CD4-positive, alpha-beta T cell treated with Interleukin-6 for 4 hours (primary cell): ENCODE results near the gene NEUROG1.
A peak's percentile ranks its signal among the peaks of the same experiment; 100 is the strongest.

Experiments
- DNase-seq: peaks from one replicate; pipeline ENCODE4 v3.0.0-alpha.2; 2020; ENCODE audit warnings: mixed read lengths

The NEUROG1 gene, protein sequence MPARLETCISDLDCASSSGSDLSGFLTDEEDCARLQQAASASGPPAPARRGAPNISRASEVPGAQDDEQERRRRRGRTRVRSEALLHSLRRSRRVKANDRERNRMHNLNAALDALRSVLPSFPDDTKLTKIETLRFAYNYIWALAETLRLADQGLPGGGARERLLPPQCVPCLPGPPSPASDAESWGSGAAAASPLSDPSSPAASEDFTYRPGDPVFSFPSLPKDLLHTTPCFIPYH

GRCh38 chr5:135535820-135536801 is at the start of gene NEUROG1:
NEUROG1 (minus strand) TSS chr5:135535964; CDS start chr5:135535690, 274 bp downstream.
- DNase-seq, result no peak

DNA sequence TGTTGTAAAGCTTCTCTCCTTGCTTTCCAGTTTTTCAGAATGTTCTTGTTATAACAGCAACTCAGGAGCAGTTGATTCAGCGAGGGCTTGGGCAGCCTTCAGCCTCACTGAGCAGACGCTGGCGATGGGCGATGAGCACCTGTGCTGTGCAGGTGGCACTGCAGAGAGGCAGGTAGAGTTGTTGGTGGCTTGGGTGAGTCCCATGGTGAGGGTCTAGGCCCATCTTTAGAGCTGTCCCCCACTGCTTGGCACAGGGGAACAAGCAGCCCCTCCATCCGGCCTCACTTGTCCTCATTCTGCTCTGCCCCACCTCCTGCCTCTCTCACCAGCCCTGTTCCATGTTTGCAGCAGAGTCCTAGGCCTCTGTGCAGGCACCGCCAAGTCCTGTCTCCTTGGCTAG is 49.2 kb upstream of the NEUROG1 start:
- DNase-seq, result no peak

- no peak for DNase-seq
Measured at GRCh38 chr5:135584276-135584675, 48.5 kb upstream of the NEUROG1 start.

- DNase-seq, result no peak
Measured at GRCh38 chr5:135582099-135582781, 46.5 kb upstream of the NEUROG1 start.

- no peak for DNase-seq
Measured at GRCh38 chr5:135578685-135579341, 43.0 kb upstream of the NEUROG1 start, which contains the start of gene CXCL14. CXCL14 (minus strand) TSS chr5:135578991; CDS start chr5:135578778, 213 bp downstream.

GRCh38 chr5:135578305-135578684 is 42.5 kb upstream of the NEUROG1 start:
- no peak for DNase-seq

DNA sequence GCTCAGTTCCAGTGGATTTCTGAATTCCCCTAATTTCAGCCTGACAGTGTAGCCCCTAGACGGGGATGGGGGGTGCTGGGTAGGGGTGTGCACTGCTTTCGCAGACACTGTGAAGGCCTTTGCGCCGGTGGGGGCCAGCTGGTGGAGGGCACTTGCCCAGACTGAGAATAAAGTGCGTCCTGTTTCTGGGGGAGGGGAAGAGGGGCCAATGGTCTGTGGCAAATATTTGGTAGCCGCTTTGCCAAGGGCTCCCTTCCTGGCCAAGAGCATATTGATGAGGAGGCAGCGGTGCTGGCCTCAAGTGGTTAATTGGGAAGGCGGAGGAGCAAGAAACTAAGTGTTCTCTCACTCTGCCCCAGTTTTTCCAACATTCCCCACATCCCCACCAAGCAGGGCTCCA is 41.7 kb upstream of the NEUROG1 start:
- DNase-seq, result no peak

GRCh38 chr5:135576075-135576599 is 40.4 kb upstream of the NEUROG1 start:
- DNase-seq, result no peak

DNA sequence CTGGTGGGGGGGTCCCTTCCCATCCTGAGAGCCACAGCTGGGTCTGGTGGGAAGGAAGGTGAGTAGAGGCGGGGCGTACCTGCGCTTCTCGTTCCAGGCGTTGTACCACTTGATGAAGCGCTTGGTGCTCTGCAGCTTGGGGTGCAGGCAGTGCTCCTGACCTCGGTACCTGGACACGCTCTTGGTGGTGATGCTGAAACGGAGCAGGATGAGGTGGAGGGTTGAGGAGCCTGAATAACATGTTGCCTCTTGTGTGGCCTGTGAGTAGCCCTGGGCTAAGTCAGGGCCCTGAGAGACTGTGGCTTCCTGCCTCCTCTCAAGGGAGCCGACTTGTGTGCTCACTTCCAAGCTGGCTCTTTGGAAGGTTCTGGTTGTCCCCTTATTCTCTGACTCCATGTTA is 38.7 kb upstream of the NEUROG1 start:
- no peak for DNase-seq

GRCh38 chr5:135571902-135572301 is 36.1 kb upstream of the NEUROG1 start:
- no peak for DNase-seq

GRCh38 chr5:135571066-135571609 is 35.4 kb upstream of the NEUROG1 start:
- DNase-seq, result no peak

- no peak for DNase-seq
Measured at GRCh38 chr5:135570453-135570764, 34.6 kb upstream of the NEUROG1 start.

DNA sequence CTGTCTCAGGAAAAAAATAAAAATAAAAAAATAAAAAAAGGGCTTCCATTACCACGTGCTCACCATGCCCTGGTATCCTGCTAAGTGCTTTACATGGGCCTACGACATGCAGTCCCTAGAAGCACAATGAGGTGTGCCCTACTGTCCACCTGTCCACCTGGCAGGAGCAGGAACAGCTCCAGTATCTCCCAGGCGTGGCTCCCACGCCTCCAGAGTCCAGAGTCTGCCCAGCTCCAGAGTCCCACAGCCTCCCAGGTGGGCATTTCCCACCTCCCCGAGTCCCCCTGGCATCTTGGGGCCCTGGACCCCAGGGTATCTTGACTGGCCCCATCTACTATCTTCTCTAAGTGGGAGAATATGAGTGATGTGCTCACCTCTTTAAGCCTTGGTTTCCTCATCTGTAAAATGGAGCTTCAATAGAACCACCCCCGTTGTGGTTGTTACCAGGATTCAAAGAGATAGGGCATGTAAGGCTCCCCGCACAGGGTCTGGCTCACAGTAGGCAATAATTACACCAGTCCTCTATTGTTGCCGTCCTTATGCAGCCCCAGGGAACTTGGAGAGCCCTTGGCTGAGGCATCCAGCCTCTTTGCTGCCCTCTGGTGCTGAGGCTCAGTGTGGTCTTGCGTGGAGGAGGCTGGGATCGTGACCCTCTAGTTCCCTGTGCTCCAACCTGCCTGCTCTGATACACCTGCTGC is 34.1 kb upstream of the NEUROG1 start:
- DNase-seq, result no peak

DNA sequence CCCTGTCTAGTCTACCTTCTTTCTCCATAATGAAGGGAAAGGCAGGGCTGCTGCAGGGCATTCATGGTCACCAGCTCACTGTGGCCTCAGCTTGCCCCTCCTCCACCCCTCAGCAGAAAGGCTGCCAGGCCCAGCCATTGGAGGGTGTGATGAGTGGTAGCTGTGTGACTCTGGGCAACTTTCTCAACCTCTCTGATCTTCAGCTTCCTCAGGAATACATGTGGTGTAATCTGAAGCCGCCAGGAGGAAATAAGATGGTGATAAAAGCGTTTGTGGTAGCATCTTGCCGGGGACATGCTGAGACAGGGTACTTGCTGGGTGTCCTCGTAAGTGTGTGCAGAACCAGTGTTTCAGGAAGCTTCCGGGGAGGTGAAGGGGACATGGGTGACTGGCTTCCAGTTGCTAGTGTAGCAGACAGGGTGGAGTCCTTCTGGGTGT is 33.2 kb upstream of the NEUROG1 start:
- DNase-seq, result no peak

DNA sequence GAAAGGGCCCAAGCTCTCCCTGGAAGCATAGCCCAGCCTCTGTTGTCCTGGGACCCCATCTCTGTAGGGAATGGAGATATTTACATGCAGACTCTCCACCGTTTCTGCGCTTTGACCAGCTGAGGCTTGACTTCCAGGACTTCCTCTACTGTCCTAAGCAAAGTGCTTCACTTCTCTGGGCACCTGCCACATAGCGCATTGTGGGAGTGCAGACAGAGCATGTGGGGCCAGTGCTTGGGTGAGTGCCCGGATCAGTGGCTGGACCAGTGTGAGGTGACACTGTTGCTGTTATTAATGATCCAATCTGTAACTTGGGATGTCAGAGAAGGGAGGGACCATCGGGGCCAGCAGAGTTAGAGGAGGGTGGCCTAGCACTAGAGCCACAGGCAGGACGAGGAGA is 32.5 kb upstream of the NEUROG1 start:
- DNase-seq, result no peak

DNA sequence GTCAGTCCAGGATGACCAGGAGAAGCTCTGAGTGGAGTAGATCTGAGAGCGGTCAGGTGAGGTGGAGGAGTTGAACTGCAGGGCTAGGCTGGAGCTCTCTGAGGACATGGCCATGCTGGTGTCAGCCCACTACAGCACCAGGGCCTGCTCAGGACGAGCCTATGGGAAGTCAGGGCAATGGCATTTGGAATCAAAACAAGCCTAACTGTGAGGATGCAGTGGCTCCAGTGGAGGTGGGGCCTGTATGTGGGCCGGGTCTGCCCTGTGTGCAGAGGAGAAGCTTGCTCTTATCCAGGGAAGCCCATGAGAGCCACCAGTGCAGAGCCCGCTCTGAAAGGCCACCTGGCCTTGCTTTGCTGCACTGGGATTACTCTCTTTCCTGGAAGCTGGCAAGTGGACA is 31.9 kb upstream of the NEUROG1 start:
- no peak for DNase-seq

- no peak for DNase-seq
Measured at GRCh38 chr5:135566422-135567400, 30.9 kb upstream of the NEUROG1 start.

DNA sequence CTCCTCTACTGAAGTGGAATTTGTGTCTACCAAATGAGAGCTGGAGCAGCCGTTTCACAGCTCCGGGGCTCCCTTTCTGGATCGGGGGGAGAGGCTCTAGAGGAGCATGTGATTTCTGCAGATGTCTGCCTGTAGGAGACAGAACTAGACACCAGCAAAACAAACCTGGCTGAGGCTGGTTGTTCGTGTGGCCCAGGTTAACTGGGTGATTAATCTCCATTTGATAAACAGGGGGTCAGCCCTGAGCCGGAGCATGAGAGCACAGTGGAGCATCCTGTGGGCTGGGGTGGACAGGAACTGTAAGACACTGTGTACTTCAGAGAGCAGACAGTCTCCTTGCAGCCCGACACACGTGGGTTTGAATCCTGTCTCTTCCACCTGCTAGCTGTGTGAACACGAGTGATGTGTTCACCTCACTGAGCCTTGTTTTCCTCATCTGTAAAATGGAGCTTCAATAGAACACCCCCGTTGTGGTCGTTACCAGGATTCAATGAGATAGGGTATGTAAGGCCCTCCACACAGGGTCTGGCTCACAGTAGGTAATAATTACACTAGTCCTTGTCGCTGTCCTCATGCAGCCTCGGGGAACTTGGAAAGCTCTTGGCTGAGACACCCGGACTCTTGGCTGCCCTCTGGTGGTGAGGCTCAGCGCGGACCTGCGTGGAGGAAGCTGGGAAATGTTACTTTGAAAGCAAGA is 30.1 kb upstream of the NEUROG1 start:
- DNase-seq, result peak; percentile 68

DNA sequence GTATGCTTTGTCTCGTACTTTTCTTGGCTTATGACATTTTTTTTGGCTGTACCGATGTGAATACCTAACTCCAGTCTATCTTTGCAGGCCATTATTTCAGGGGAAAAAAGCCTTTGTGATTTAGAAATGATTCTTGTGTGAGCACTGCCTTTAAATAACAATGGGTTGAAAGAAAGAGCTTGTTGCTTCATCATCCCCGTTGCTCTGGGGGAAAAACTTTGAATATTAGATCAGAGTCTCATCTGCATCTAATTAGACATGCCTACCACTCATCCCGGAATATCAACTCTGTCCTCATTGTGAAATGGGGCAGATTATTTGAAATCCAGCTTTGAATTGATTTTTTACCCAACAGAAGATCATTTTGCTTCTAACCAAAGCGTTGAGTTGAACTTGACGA is 29.5 kb upstream of the NEUROG1 start:
- DNase-seq, result no peak

GRCh38 chr5:135564331-135564730 is 28.6 kb upstream of the NEUROG1 start:
- DNase-seq, result no peak
